GM18502 (cell line): ENCODE results near the gene KCNMB1.

Experiments used
- ATAC-seq: cut with Tn5 transposase; IDR thresholded peaks from one replicate; pipeline ENCODE4 v1.9.1; 2021; ENCODE audit warnings: mild to moderate bottlenecking; ENCODE audit not compliant: unreplicated experiment, poor library complexity

Gene KCNMB1

GRCh38 chr5:170388818-170389549 lies at the start of gene KCNMB1:
KCNMB1 (minus strand) TSS chr5:170389367; CDS start chr5:170385447, 3,920 bp downstream.
- ATAC-seq: no peak

- no peak for ATAC-seq
Measured at GRCh38 chr5:170438581-170438980, 49.4 kb upstream of the KCNMB1 start.

- ATAC-seq: no peak
Measured at GRCh38 chr5:170437621-170438375, 48.6 kb upstream of the KCNMB1 start.

- no peak for ATAC-seq
Measured at GRCh38 chr5:170436335-170436734, 47.2 kb upstream of the KCNMB1 start.

DNA sequence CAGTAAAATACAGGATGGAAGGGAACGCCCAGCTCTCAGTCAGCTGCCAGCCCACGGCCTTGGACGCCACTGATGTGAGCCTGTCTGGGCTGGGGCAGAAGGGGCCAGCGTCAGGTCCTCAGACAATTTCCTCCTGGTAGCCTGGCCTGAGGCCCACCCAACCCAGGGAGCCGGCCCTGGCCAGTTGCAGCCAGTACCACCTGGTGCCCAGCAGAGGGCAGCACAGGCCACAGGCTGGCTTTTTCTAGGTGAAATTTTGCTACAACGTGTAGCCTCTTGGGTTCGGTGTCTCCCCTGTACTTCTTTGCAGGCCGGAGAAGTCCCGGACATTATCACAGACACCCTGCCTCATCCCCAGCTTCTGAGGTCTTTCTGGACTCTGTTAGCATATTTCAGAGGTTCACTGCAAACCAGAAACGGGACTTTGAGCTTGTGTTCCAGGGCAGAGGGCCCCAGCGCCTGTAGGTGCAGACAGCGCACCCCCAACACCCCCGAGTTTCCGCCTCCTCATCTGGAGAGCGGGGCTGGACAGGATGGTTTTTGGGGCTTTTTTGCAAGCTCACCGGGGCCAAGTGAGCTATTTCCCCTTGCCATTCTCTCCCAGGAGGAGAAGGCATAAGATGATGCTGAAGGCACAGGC lies 45.9 kb upstream of the KCNMB1 start:
- ATAC-seq: no peak

GRCh38 chr5:170432669-170433068 lies 43.5 kb upstream of the KCNMB1 start:
- no peak for ATAC-seq

DNA sequence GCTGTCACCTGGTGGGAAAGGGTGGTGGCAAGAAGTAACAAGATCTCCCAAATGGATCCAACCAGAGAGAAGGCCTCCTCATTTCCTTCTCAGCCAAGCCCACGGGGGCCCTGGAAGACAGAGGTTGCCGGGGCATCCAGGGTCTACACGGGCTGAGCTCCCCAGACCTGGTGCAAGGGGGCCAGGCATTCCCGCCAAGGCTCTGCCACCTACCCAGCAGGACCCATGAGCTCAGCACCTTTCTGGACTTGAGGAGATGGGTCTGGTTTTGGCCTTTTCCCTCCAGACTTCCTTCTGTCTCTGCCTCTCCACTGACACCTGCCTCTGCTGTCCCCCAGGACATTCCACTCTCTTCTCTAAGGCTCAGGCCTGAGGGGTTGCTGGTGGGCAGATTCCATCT lies 42.4 kb upstream of the KCNMB1 start:
- ATAC-seq: no peak

- no peak for ATAC-seq
Measured at GRCh38 chr5:170430866-170431437, 41.8 kb upstream of the KCNMB1 start.

GRCh38 chr5:170430256-170430655 lies 41.1 kb upstream of the KCNMB1 start:
- ATAC-seq: no peak

GRCh38 chr5:170429014-170429413 lies 39.8 kb upstream of the KCNMB1 start:
- ATAC-seq: no peak

DNA sequence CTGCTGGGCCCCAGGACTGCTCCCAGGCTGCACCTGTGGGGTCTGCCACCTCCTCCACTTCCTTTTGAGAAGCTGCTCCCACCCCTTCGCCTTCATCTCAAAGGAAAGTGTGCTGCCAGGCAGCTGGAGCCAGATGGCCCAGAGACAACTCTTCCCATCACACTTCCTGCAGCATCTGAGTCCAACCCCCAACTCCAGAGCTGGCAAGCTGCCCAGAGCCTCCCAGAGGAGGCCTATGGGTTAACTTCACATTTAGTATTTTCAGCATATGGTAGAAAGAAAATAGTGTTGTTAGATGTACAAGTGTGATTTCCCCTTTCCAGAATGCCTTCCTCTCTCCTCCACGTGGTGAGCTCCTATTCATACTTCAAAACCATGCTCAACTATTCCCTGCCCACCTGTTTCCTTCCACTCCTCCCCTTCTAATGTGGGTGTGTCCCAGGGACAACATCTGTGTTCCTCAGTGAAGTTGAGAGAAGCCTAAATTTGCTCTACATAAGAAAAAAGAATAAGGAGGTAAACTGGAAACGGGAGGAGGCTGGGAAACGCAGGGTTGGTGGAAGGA lies 38.6 kb upstream of the KCNMB1 start:
- no peak for ATAC-seq

DNA sequence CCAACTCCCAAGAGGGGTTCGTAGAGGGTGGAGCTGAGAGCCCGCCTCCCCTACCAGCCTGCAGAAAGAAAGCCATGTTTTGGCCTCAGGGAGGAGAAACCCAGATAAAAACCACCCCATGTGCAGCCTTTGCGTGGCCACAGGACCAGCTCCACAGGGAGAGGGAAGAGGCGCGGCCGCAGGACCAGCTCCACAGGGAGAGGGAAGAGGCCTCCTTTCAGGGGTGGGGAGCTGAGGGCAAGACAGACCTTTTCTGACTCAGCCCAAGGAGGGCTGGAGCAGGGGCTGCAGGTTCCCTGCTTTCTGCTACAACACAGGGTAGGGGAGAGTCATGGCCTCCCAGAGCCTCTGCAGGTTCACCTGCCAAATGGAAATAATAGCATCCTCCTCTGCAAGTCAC lies 37.6 kb upstream of the KCNMB1 start:
- no peak for ATAC-seq

DNA sequence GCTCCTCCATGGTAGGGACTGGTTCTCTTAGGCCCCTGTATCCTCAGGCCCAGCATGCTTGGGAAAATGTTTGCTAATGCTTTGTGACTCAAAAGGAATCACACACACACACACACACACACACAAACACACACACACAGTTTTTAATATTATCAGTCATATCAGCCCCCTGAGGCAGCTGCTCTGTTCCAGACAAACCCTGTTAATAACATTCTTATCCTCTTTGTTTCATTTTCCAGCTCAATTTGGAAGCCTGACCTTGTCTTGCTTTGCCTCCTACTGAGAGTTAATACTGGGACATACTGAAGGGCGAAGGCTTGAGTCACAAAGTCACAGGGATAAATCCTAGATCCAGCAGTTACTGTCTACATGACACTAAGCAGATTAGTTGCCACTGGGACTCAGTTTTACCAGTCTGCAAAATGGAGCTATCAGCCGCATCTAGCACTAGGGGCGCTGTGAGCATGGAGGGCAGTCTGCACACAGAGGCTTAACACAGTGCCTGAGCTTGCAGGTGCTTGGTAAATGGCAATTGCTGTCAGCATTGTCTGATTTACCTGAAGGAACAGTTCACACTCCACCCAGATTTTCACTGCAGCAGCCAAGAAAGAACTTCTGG lies 37.1 kb upstream of the KCNMB1 start:
- peak; percentile 45 for ATAC-seq

DNA sequence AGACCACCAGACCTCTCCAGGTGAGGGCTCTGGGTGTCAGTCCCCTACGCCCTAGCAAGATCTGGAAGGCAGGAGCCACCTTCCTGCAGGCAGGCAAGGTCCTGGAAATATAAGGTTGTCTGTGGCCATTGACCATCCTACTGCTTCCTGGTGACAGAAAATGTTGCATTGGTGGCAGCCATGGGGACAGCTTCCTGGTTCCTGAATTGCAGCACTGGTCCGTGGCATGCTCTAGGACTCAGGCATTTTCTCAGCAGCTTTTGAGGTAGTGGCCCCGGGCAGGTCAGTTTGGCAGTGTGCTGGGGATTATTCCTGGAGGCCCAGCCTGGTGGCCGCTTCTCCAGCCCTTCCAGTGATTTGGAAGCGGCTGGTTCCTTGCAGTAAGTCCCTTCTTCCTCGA lies 36.6 kb upstream of the KCNMB1 start:
- no peak for ATAC-seq

GRCh38 chr5:170424629-170425028 lies 35.5 kb upstream of the KCNMB1 start:
- ATAC-seq: no peak

DNA sequence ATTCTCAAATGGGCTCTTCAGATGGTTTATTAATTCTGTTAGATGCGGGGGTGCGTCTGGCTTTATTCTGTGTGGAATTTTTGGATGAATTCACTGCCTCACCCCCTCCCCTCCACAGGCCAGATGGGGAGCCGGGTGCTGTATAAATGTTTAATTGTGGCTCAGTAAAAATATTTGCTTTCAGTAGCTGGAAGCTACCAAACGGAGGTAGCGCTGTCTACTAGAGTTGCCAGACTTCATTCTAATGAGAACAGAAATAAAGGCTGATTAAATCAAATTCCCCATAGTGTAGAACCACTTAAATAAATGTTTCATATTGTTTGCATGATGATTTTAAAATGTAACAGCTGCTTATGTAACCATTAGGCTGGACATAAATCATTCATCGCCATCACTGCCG lies 34.5 kb upstream of the KCNMB1 start:
- ATAC-seq: no peak

DNA sequence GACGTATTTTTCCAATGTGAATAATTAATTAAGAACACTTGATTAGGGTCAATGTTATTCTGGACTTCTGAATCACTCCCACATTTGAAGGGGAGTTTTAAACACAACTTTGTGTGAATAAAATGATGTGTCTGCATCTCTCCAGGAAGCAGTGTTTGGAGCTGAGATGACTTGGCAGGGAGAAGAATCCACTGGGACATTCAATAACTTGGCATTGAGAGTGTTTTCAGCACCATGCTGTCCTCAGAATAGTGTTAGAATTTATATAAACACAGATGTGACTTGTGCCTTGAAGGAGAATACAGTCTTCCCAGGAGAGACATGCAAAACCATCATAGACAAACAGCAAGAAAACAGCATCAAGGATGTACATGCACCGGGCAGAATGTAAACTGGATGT lies 32.7 kb upstream of the KCNMB1 start:
- no peak for ATAC-seq

- peak; percentile 76 for ATAC-seq
Measured at GRCh38 chr5:170420806-170421412, 31.7 kb upstream of the KCNMB1 start.

DNA sequence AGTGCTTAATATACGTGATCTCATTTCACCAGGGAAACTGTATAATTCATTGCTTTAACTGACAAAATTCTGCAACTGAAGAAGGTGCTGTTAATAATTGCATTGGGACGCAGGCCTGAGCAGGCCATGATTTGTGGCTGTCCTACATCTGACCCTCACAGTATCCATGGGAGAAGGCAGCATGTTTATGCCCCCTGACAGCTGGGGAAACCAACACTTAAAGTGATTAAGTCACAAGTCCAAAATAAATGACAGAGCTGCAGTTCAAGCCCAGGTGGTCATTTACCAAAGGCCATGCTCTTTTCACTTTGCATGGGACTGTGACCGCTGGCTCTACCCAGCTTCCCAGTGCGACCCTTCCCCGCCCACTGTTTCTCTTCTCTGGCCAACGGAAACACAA lies 30.5 kb upstream of the KCNMB1 start:
- ATAC-seq: no peak

- ATAC-seq: no peak
Measured at GRCh38 chr5:170418736-170419135, 29.6 kb upstream of the KCNMB1 start.
